ENCODE measurements around the gene RINT1. TPM values are rescaled to one million over a fixed set of nuclear protein-coding genes. Genes with fewer than 3 reads are reported as not detected.
"Not testable (repeated sequence)": the region's sequence is repeated elsewhere in the genome, so short reads cannot be mapped to it uniquely, and the experiment has no call there.

RINT1 gene
- total RNA-seq, 1 donor from 2014 or later, result 18.6 TPM

DNA sequence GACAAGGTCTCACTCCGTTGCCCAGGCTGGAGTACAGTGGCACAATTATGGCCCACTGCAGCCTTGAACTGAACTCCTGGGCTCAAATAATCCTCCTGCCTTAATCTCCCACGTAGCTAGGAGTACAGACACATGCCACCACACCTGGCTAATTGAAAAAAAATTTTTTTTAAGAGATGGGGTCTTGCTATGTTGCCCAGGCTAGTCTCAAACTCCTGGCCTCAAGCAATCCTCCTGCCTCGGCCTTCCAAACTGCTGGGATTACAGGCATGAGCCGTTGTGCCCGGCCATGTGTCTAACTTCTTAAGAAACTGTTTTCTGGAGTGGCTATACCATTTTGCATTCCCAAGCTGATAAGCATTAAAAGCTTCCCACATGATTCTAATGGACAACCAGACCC, 58.8 kb downstream of the RINT1 start:
- no peaks in the 10 kb centered on the region for H3K9me3 Mint-ChIP-seq (ENCODE audit: unreplicated experiment)
- TF ChIP-seq, protein P1, sequence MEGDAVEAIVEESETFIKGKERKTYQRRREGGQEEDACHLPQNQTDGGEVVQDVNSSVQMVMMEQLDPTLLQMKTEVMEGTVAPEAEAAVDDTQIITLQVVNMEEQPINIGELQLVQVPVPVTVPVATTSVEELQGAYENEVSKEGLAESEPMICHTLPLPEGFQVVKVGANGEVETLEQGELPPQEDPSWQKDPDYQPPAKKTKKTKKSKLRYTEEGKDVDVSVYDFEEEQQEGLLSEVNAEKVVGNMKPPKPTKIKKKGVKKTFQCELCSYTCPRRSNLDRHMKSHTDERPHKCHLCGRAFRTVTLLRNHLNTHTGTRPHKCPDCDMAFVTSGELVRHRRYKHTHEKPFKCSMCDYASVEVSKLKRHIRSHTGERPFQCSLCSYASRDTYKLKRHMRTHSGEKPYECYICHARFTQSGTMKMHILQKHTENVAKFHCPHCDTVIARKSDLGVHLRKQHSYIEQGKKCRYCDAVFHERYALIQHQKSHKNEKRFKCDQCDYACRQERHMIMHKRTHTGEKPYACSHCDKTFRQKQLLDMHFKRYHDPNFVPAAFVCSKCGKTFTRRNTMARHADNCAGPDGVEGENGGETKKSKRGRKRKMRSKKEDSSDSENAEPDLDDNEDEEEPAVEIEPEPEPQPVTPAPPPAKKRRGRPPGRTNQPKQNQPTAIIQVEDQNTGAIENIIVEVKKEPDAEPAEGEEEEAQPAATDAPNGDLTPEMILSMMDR (IDR thresholded peaks at IDR 0.05), result no peak
- no peak for DNase-seq (ENCODE audit: extremely low spot score, unreplicated experiment)
- no peaks in the 10 kb centered on the region for H3K36me3 Mint-ChIP-seq (ENCODE audit: unreplicated experiment)
- no peak overlapping the region for H3K27ac Mint-ChIP-seq (ENCODE audit: unreplicated experiment)
- no peak overlapping the region for H3K4me3 Mint-ChIP-seq (ENCODE audit: unreplicated experiment)
- peaks cover 16% of the 10 kb centered on the region for H3K4me1 Mint-ChIP-seq (ENCODE audit: unreplicated experiment)
- peaks cover 12% of the 10 kb centered on the region for H3K27me3 Mint-ChIP-seq (ENCODE audit: unreplicated experiment)

DNA sequence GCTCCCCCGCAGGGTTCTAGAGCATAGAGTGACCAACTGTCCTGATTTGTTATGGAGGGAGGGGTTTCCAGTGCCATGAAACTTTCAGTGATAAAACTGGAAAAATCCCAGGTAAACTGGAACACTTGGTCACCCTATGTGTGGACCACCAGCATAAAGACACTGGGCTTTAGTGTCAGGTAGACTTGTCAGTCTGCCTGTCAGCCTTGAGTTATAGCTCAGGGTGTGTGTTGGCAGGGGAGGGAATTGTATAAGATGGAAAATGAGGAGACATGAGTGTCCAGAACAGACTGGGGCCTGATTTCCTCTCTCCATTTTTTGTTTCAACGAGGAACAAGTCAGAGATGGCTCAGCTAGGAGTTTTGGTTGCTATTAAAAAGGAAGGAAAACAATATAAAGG, 59.5 kb downstream of the RINT1 start:
- DNase-seq (ENCODE audit: extremely low spot score, unreplicated experiment), result no peak
- Mint-ChIP-seq H3K27ac (ENCODE audit: unreplicated experiment) (no peak overlapping the region), H3K36me3 (ENCODE audit: unreplicated experiment) (no peaks in the 10 kb centered on the region), H3K4me3 (ENCODE audit: unreplicated experiment) (no peak overlapping the region), H3K27me3 (ENCODE audit: unreplicated experiment) (peaks cover 12% of the 10 kb centered on the region), H3K9me3 (ENCODE audit: unreplicated experiment) (no peaks in the 10 kb centered on the region), H3K4me1 (ENCODE audit: unreplicated experiment) (peaks cover 16% of the 10 kb centered on the region)
- TF ChIP-seq, protein P1 (IDR thresholded peaks at IDR 0.05), result no peak

DNA sequence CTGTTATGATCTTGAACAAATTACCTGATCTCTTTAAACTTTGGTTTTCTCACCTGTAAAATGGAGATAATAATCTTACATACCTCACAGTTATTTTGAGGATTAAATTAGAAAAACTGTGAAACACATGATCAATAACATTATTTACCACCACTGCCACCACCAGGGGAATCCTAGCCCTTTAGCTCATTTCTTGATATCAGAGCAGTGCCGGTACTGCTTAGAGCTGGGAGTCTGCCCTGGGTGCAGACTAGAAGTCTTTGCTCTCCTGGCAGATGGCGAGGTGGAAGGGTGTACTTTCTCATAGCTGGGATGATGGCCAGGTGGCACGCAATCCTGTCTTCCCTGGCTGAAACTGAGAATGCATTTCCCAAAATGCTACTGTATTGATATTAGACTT, 62.0 kb downstream of the RINT1 start:
- H3K27ac Mint-ChIP-seq (ENCODE audit: unreplicated experiment), result no peak overlapping the region
- H3K36me3 Mint-ChIP-seq (ENCODE audit: unreplicated experiment), result no peaks in the 10 kb centered on the region
- DNase-seq (ENCODE audit: extremely low spot score, unreplicated experiment), result no peak
- peaks cover 6% of the 10 kb centered on the region for H3K4me1 Mint-ChIP-seq (ENCODE audit: unreplicated experiment)
- H3K4me3 Mint-ChIP-seq (ENCODE audit: unreplicated experiment), result no peak overlapping the region
- H3K9me3 Mint-ChIP-seq (ENCODE audit: unreplicated experiment), result no peaks in the 10 kb centered on the region
- TF ChIP-seq, protein P1 (IDR thresholded peaks at IDR 0.05), result no peak
- peaks cover 19% of the 10 kb centered on the region for H3K27me3 Mint-ChIP-seq (ENCODE audit: unreplicated experiment)

DNA sequence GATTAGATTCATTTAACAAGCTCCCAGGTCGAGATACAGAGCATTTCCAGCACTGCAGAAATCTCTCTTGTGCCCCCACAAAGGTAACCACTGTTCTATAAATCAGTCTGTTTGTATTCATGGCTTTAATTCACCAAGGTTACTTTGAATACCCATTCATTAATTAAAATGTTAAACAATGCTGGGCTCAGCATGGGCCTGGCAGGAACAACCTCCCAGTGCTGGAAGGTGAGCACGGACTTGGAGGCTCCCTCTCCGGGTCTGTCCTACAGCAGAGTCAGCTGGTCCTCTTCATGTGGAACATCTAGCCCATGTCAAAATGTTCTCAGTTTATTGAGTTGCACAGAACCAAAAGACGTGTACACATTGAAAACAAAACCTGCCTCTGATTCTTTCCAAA, 64.9 kb downstream of the RINT1 start:
- no peaks in the 10 kb centered on the region for H3K4me1 Mint-ChIP-seq (ENCODE audit: unreplicated experiment)
- H3K27me3 Mint-ChIP-seq (ENCODE audit: unreplicated experiment), result peaks cover 24% of the 10 kb centered on the region
- H3K9me3 Mint-ChIP-seq (ENCODE audit: unreplicated experiment), result no peaks in the 10 kb centered on the region
- H3K36me3 Mint-ChIP-seq (ENCODE audit: unreplicated experiment), result no peaks in the 10 kb centered on the region
- H3K27ac Mint-ChIP-seq (ENCODE audit: unreplicated experiment), result no peak overlapping the region
- TF ChIP-seq, protein P1 (IDR thresholded peaks at IDR 0.05), result no peak
- no peak overlapping the region for H3K4me3 Mint-ChIP-seq (ENCODE audit: unreplicated experiment)
- DNase-seq (ENCODE audit: extremely low spot score, unreplicated experiment), result no peak

DNA sequence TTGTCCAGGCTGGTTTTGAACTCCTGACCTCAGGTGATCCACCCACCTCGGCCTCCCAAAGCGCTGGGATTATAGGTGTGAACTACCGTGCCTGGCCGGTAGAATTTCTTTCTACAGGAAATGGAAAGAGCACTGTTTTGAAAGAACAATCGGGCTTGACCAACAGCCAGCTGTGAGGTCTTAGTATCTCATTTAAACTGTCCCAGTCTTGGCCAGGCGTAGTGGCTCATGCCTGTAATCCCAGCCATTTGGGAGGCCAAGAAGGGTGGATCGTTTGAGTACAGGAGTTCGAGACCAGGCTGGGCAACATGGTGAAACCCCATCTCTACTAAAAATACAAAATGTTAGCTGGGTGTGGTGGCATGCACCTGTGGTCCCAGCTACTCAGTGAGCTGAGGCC, 67.1 kb downstream of the RINT1 start:
- not testable (repeated sequence) for DNase-seq (ENCODE audit: extremely low spot score, unreplicated experiment); H3K36me3 Mint-ChIP-seq (ENCODE audit: unreplicated experiment); H3K4me3 Mint-ChIP-seq (ENCODE audit: unreplicated experiment); H3K27ac Mint-ChIP-seq (ENCODE audit: unreplicated experiment); H3K9me3 Mint-ChIP-seq (ENCODE audit: unreplicated experiment); H3K4me1 Mint-ChIP-seq (ENCODE audit: unreplicated experiment)
- peaks cover 20% of the 10 kb centered on the region for H3K27me3 Mint-ChIP-seq (ENCODE audit: unreplicated experiment)

DNA sequence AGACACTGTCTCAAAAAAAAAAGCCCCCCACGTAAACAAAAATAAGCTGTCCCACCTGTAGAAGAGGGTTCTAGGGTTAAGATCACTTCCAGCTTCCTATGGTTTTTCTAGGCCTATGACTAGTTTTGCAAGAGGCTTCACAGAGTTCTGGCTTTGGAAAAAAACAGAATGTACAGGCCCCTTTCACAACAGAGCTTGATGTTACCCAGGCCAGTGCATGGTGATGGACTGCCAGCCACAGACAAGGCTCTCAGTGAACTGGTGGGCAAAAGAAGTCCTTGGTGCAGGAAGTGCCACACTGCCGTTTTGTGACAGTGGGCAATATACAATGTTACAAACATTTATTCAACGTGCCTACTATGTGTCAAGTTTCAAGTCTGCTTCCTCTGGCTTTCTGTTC, 67.5 kb downstream of the RINT1 start:
- Mint-ChIP-seq H3K9me3 (ENCODE audit: unreplicated experiment) (no peaks in the 10 kb centered on the region), H3K4me3 (ENCODE audit: unreplicated experiment) (no peak overlapping the region), H3K4me1 (ENCODE audit: unreplicated experiment) (no peaks in the 10 kb centered on the region), H3K36me3 (ENCODE audit: unreplicated experiment) (no peaks in the 10 kb centered on the region), H3K27ac (ENCODE audit: unreplicated experiment) (no peak overlapping the region), H3K27me3 (ENCODE audit: unreplicated experiment) (peaks cover 18% of the 10 kb centered on the region)
- no peak for DNase-seq (ENCODE audit: extremely low spot score, unreplicated experiment)
- TF ChIP-seq, protein P1 (IDR thresholded peaks at IDR 0.05), result no peak

All from osteocyte (in vitro differentiated cells).